Tibial artery (tissue), 4 donors: Measurements from ENCODE around the gene SH3BP2.

Experiments
- DNase-seq, 2 donors: peaks; one replicate each; pipeline ENCODE4 v3.0.0-alpha.2; 2019
- H3K27ac ChIP-seq, 2 donors: fragments of 200-600 bp; sonication (generic) in 1 of 2; 1 replicate in 1 of 2; 2 replicates in 1 of 2; pipeline ENCODE4 v1.5.1; 2018 to 2019; ENCODE audit warnings: mild to moderate bottlenecking in 1 of 2
- H3K27me3 ChIP-seq, 2 donors: fragments of 200-600 bp; sonication (generic) in 1 of 2; one replicate each; pipeline versions ENCODE4 v1.5.1 to v1.6.0; 2016 to 2019
- H3K36me3 ChIP-seq, 3 donors: fragments of 200-600 bp; sonication (generic) in 2 of 3; one replicate each; pipeline ENCODE4 v1.5.1; 2016 to 2019; ENCODE audit warnings: mild to moderate bottlenecking in 2 of 3
- H3K4me1 ChIP-seq, 4 donors: fragments of 200-600 bp; sonication (generic) in 2 of 4; 1 replicate in 3 of 4; 2 replicates in 1 of 4; pipeline ENCODE4 v1.5.1; 2016 to 2019
- H3K4me3 ChIP-seq, 2 donors: fragments of 200-600 bp; sonication (generic) in 1 of 2; 1 replicate in 1 of 2; 2 replicates in 1 of 2; pipeline ENCODE4 v1.5.1; 2018 to 2019; ENCODE audit warnings: mild to moderate bottlenecking in 2 of 2
- H3K9me3 ChIP-seq, 3 donors: fragments of 200-600 bp; sonication (generic) in 1 of 3; one replicate each; pipeline ENCODE4 v1.5.1; 2016 to 2019
- CTCF ChIP-seq, 2 experiments: fragments of 200-600 bp in 1 of 2; fragments of 450-650 bp in 1 of 2; IDR thresholded peaks; one replicate each; pipeline ENCODE4 v1.5.1; 2017 to 2019; ENCODE audit warnings: antibody characterized with exemption in 2 of 2, mild to moderate bottlenecking in 1 of 2, moderate library complexity in 1 of 2
- intact Hi-C: fragments of 100-400 bp; cut with DNase I; formaldehyde crosslinking; loops from one replicate; pipeline ENCODE4 v1.15.0; 2023; ENCODE audit warnings: low total_unique reads

SH3BP2 gene

GRCh38 chr4:2792711-2793585 is at the start of gene SH3BP2:
Gene SH3BP2 (plus strand): TSS chr4:2793085. CDS start chr4:2820618, 27,533 bp downstream.
- Histone ChIP-seq H3K9me3 (no peaks in the 10 kb centered on the region), H3K27me3 (no peaks in the 10 kb centered on the region), H3K4me3 (peak within 1 kb of the TSS; percentile 56 to 69), H3K27ac (peak within 1 kb of the TSS; percentile 51 to 58), H3K4me1 (peaks cover 0 to 59% (median 46%) of the 10 kb centered on the region in 4 donors), H3K36me3 (no peaks in the 10 kb centered on the region)
- DNase-seq = peak; percentile 76 to 88
- intact Hi-C loops = no loop called here
- TF ChIP-seq CTCF (IDR thresholded peaks at IDR 0.05) = no peak

- Histone ChIP-seq H3K27ac (no peak overlapping the region), H3K4me3 (no peak overlapping the region), H3K9me3 (no peaks in the 10 kb centered on the region), H3K27me3 (no peaks in the 10 kb centered on the region), H3K36me3 (peaks cover 30 to 71% (median 51%) of the 10 kb centered on the region in 3 donors), H3K4me1 (peaks cover 6 to 30% (median 12%) of the 10 kb centered on the region in 4 donors)
- intact Hi-C loops = no loop called here
- TF ChIP-seq CTCF (IDR thresholded peaks at IDR 0.05) = no peak
- no peak for DNase-seq
Measured at GRCh38 chr4:2743518-2744445, 49.1 kb upstream of the SH3BP2 start.

GRCh38 chr4:2744576-2745270 is 48.2 kb upstream of the SH3BP2 start:
- peaks cover 6 to 30% (median 12%) of the 10 kb centered on the region in 4 donors for H3K4me1 ChIP-seq
- no peak overlapping the region for H3K27ac ChIP-seq
- intact Hi-C loops = no loop called here
- H3K4me3 ChIP-seq = no peak overlapping the region
- no peaks in the 10 kb centered on the region for H3K9me3 ChIP-seq
- DNase-seq = no peak
- peaks cover 30 to 71% (median 51%) of the 10 kb centered on the region in 3 donors for H3K36me3 ChIP-seq
- no peaks in the 10 kb centered on the region for H3K27me3 ChIP-seq
- TF ChIP-seq CTCF (IDR thresholded peaks at IDR 0.05) = no peak

- Histone ChIP-seq H3K4me3 (no peak overlapping the region), H3K9me3 (no peaks in the 10 kb centered on the region), H3K27ac (peak overlapping the region; percentile 13 to 63), H3K4me1 (peaks cover 6 to 30% (median 12%) of the 10 kb centered on the region in 4 donors), H3K27me3 (no peaks in the 10 kb centered on the region), H3K36me3 (peaks cover 30 to 71% (median 51%) of the 10 kb centered on the region in 3 donors)
- no peak for TF ChIP-seq CTCF (IDR thresholded peaks at IDR 0.05)
- no peak for DNase-seq
- intact Hi-C loops = no loop called here
Measured at GRCh38 chr4:2745516-2745915, 47.4 kb upstream of the SH3BP2 start.
